PC-9 (cell line): ENCODE data around the gene CTSH.

Experiments
- CTCF ChIP-seq: fragments of 200-600 bp; sonication (generic); conservative IDR thresholded peaks from 2 replicates; pipeline ENCODE4 v1.6.1; 2017; ENCODE audit warnings: mixed run types, antibody characterized with exemption, mild to moderate bottlenecking, moderate library complexity
- EZH2 ChIP-seq: fragments of 200-600 bp; sonication (generic); IDR thresholded peaks from 2 replicates; pipeline ENCODE4 v1.8.0; 2017; ENCODE audit warnings: antibody characterized with exemption, low read depth

GRCh38 chr15:78872972-78873792, 71.7 kb downstream of the CTSH start:
- TF ChIP-seq EZH2 (no peak), CTCF (peak; percentile 50; the same call in 1 of the 2 replicates)
